ENCODE data around the gene UNC93A.

DNA sequence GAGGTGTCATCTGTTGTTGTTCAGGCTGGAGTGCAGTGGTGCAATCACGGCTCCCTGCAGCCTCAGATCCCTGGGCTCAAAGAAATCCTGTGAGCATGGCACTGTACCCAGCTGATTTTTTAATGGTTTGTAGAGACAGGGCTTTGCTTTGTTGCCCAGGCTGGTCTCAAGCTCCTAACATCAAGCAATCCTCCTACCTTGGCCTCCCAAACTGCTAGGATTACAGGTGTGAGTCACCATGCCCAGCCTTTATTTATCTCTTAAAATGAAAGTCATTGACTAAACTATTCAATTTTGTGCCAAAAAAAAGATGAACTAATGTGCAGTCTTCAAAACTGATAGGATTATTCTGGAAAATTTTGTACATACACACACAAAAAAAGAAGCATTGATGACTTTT lies 38.8 kb upstream of the UNC93A start:
- TF ChIP-seq, protein P1, sequence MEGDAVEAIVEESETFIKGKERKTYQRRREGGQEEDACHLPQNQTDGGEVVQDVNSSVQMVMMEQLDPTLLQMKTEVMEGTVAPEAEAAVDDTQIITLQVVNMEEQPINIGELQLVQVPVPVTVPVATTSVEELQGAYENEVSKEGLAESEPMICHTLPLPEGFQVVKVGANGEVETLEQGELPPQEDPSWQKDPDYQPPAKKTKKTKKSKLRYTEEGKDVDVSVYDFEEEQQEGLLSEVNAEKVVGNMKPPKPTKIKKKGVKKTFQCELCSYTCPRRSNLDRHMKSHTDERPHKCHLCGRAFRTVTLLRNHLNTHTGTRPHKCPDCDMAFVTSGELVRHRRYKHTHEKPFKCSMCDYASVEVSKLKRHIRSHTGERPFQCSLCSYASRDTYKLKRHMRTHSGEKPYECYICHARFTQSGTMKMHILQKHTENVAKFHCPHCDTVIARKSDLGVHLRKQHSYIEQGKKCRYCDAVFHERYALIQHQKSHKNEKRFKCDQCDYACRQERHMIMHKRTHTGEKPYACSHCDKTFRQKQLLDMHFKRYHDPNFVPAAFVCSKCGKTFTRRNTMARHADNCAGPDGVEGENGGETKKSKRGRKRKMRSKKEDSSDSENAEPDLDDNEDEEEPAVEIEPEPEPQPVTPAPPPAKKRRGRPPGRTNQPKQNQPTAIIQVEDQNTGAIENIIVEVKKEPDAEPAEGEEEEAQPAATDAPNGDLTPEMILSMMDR (IDR thresholded peaks at IDR 0.05): no peak
- TF ChIP-seq POLR2A (IDR thresholded peaks at IDR 0.05): no peak
